Fibroblast of skin of left quadriceps (primary cell): ENCODE data around the gene MBD1.
"Not testable (repeated sequence)": the region's sequence is repeated elsewhere in the genome, so short reads cannot be mapped to it uniquely, and the experiment has no call there.

Source experiments
- DNase-seq, 2 experiments: peaks; one replicate each; pipeline ENCODE4 v3.0.0-alpha.2; 2013; ENCODE audit warnings: low read depth in 2 of 2

Gene MBD1

GRCh38 chr18:50274941-50275340 lies 6.4 kb downstream of the MBD1 start:
- no peak for DNase-seq

- no peak for DNase-seq
These were observed 7.3 kb downstream of the MBD1 start for GRCh38 chr18:50274044-50274442.

- DNase-seq = no peak
These were observed 7.9 kb downstream of the MBD1 start for GRCh38 chr18:50273203-50274043.

- no peak for DNase-seq
These were observed 8.8 kb downstream of the MBD1 start for GRCh38 chr18:50272568-50272967.

- DNase-seq = no peak
These were observed 13.1 kb downstream of the MBD1 start for GRCh38 chr18:50268022-50268747.

GRCh38 chr18:50266248-50266704 lies 15.0 kb downstream of the MBD1 start, which contains the start of gene CFAP53:
TSS of gene CFAP53 (minus strand) at chr18:50266495. CDS start at chr18:50266404, 91 bp downstream.
- peak; percentile 61 to 63 for DNase-seq

- DNase-seq = no peak
These were observed 18.3 kb downstream of the MBD1 start for GRCh38 chr18:50262977-50263376.

- no peak for DNase-seq
These were observed 30.4 kb downstream of the MBD1 start for GRCh38 chr18:50250935-50251334.

GRCh38 chr18:50249576-50249975 lies 31.7 kb downstream of the MBD1 start:
- no peak for DNase-seq

- DNase-seq = no peak
These were observed 33.8 kb downstream of the MBD1 start for GRCh38 chr18:50247561-50247960.

- DNase-seq = not testable (repeated sequence)
These were observed 39.6 kb downstream of the MBD1 start for GRCh38 chr18:50241768-50242167.

- no peak for DNase-seq
These were observed 41.2 kb downstream of the MBD1 start for GRCh38 chr18:50240080-50240563.

GRCh38 chr18:50232419-50232818 lies 48.9 kb downstream of the MBD1 start:
- DNase-seq = no peak

- no peak for DNase-seq
These were observed 49.7 kb downstream of the MBD1 start for GRCh38 chr18:50231621-50232020.

GRCh38 chr18:50220249-50220648 lies 61.1 kb downstream of the MBD1 start:
- DNase-seq = not testable (repeated sequence)
